Stimulated activated naive B cell treated with anti-CD40 and anti-IgM and Interleukin-4, amounts not matched to agents 10 μg/mL and 1 μg/mL and 100 μg/mL, for 72 hours (primary cell): ENCODE results near the gene TRAPPC5.
"Not testable (repeated sequence)": the region's sequence is repeated elsewhere in the genome, so short reads cannot be mapped to it uniquely, and the experiment has no call there.

ENCODE experiments used
- ATAC-seq, 2 donors: fragments of 150-1000 bp; cut with Tn5 transposase; replicated peaks; 2 replicates each; pipeline ENCODE4 v1.10.0; 2021; ENCODE audit warnings: moderate library complexity in 1 of 2
- DNase-seq: peaks from one replicate; pipeline ENCODE4 v3.0.0; 2021
- H3K27ac Mint-ChIP-seq: one replicate; pipeline ENCODE4 v1.8.0; 2022; ENCODE audit warnings: mild to moderate bottlenecking, mixed read lengths
- H3K27me3 Mint-ChIP-seq, 2 donors: one replicate each; pipeline ENCODE4 v1.8.0; 2022; ENCODE audit warnings: mixed read lengths in 2 of 2
- H3K36me3 Mint-ChIP-seq, 2 donors: one replicate each; pipeline ENCODE4 v1.8.0; 2022; ENCODE audit warnings: mixed read lengths in 2 of 2, mild to moderate bottlenecking in 1 of 2
- H3K4me1 Mint-ChIP-seq, 2 donors: one replicate each; pipeline ENCODE4 v1.8.0; 2022; ENCODE audit warnings: mixed read lengths in 2 of 2, mild to moderate bottlenecking in 1 of 2
- H3K4me3 Mint-ChIP-seq, 2 donors: one replicate each; pipeline ENCODE4 v1.8.0; 2022; ENCODE audit warnings: mild to moderate bottlenecking in 2 of 2, mixed read lengths in 2 of 2, moderate library complexity in 1 of 2
- H3K9me3 Mint-ChIP-seq, 2 donors: one replicate each; pipeline ENCODE4 v1.8.0; 2022; ENCODE audit warnings: mixed read lengths in 2 of 2, mild to moderate bottlenecking in 1 of 2

Gene TRAPPC5

GRCh38 chr19:7641290-7642276, 39.0 kb upstream of the TRAPPC5 start:
- Mint-ChIP-seq H3K27ac (no peak overlapping the region), H3K27me3 (no peaks in the 10 kb centered on the region), H3K9me3 (peaks cover 0 to 2% of the 10 kb centered on the region in 2 donors), H3K4me3 (no peak overlapping the region), H3K4me1 (peaks cover 20 to 34% of the 10 kb centered on the region in 2 donors), H3K36me3 (peaks cover 51 to 59% of the 10 kb centered on the region in 2 donors)
- ATAC-seq, result no peak
- no peak for DNase-seq

GRCh38 chr19:7642295-7643030, 38.2 kb upstream of the TRAPPC5 start:
- Mint-ChIP-seq H3K9me3 (peaks cover 0 to 2% of the 10 kb centered on the region in 2 donors), H3K27ac (no peak overlapping the region), H3K36me3 (peaks cover 50 to 62% of the 10 kb centered on the region in 2 donors), H3K4me1 (peaks cover 18 to 30% of the 10 kb centered on the region in 2 donors), H3K27me3 (no peaks in the 10 kb centered on the region), H3K4me3 (no peak overlapping the region)
- ATAC-seq (no peak), DNase-seq (no peak)

- H3K27me3 Mint-ChIP-seq, result no peaks in the 10 kb centered on the region
- peaks cover 0 to 2% of the 10 kb centered on the region in 2 donors for H3K9me3 Mint-ChIP-seq
- DNase-seq (no peak), ATAC-seq (no peak)
- no peak overlapping the region for H3K27ac Mint-ChIP-seq
- H3K4me1 Mint-ChIP-seq, result peaks cover 18 to 24% of the 10 kb centered on the region in 2 donors
- H3K36me3 Mint-ChIP-seq, result peaks cover 53 to 67% of the 10 kb centered on the region in 2 donors
- no peak overlapping the region for H3K4me3 Mint-ChIP-seq
Measured at GRCh38 chr19:7643031-7643415, 37.6 kb upstream of the TRAPPC5 start.

GRCh38 chr19:7643629-7644549, 36.7 kb upstream of the TRAPPC5 start:
- peaks cover 15 to 17% of the 10 kb centered on the region in 2 donors for H3K4me1 Mint-ChIP-seq
- H3K27ac Mint-ChIP-seq, result not testable (repeated sequence)

GRCh38 chr19:7644550-7644877, 36.1 kb upstream of the TRAPPC5 start:
- Mint-ChIP-seq H3K9me3 (peaks cover 0 to 2% of the 10 kb centered on the region in 2 donors), H3K27ac (no peak overlapping the region), H3K36me3 (peaks cover 52 to 67% of the 10 kb centered on the region in 2 donors), H3K4me1 (peaks cover 9 to 13% of the 10 kb centered on the region in 2 donors), H3K4me3 (no peak overlapping the region), H3K27me3 (no peaks in the 10 kb centered on the region)
- DNase-seq (no peak), ATAC-seq (no peak)

More at GRCh38 chr19:7643629-7644549, 36.7 kb upstream of the TRAPPC5 start:
- H3K4me3 Mint-ChIP-seq, H3K9me3 Mint-ChIP-seq, ATAC-seq, H3K27me3 Mint-ChIP-seq, DNase-seq: not testable (repeated sequence)
- H3K36me3 Mint-ChIP-seq, result peaks cover 55 to 74% of the 10 kb centered on the region in 2 donors

GRCh38 chr19:7645163-7645562, 35.5 kb upstream of the TRAPPC5 start:
- peaks cover 0 to 4% of the 10 kb centered on the region in 2 donors for H3K27me3 Mint-ChIP-seq
- H3K36me3 Mint-ChIP-seq, result peaks cover 45 to 61% of the 10 kb centered on the region in 2 donors
- ATAC-seq, result peak in 1 of 2 donors; percentile 13
- H3K27ac Mint-ChIP-seq, result no peak overlapping the region
- DNase-seq, result no peak
- H3K9me3 Mint-ChIP-seq, result peaks cover 0 to 2% of the 10 kb centered on the region in 2 donors
- no peak overlapping the region for H3K4me3 Mint-ChIP-seq
- H3K4me1 Mint-ChIP-seq, result peaks cover 3 to 6% of the 10 kb centered on the region in 2 donors

- Mint-ChIP-seq H3K27ac (no peak overlapping the region), H3K9me3 (peaks cover 0 to 2% of the 10 kb centered on the region in 2 donors), H3K27me3 (peaks cover 0 to 7% of the 10 kb centered on the region in 2 donors), H3K36me3 (peaks cover 42 to 57% of the 10 kb centered on the region in 2 donors), H3K4me3 (no peak overlapping the region), H3K4me1 (peaks cover 0 to 4% of the 10 kb centered on the region in 2 donors)
- ATAC-seq (no peak), DNase-seq (no peak)
Measured at GRCh38 chr19:7645656-7646425, 34.8 kb upstream of the TRAPPC5 start.

- no peak overlapping the region for H3K27ac Mint-ChIP-seq
- H3K4me3 Mint-ChIP-seq, result no peak overlapping the region
- H3K4me1 Mint-ChIP-seq, result peaks cover 0 to 4% of the 10 kb centered on the region in 2 donors
- H3K27me3 Mint-ChIP-seq, result peaks cover 0 to 7% of the 10 kb centered on the region in 2 donors
- peaks cover 42 to 57% of the 10 kb centered on the region in 2 donors for H3K36me3 Mint-ChIP-seq
- DNase-seq, result no peak
- H3K9me3 Mint-ChIP-seq, result peaks cover 0 to 2% of the 10 kb centered on the region in 2 donors
- ATAC-seq, result no peak
Measured at GRCh38 chr19:7646426-7646700, 34.3 kb upstream of the TRAPPC5 start.

- H3K4me1 Mint-ChIP-seq, result peaks cover 3 to 5% of the 10 kb centered on the region in 2 donors
- H3K9me3 Mint-ChIP-seq, result peaks cover 0 to 2% of the 10 kb centered on the region in 2 donors
- H3K36me3 Mint-ChIP-seq, result peaks cover 39 to 53% of the 10 kb centered on the region in 2 donors
- ATAC-seq (no peak), DNase-seq (no peak)
- no peak overlapping the region for H3K27ac Mint-ChIP-seq
- peaks cover 0 to 7% of the 10 kb centered on the region in 2 donors for H3K27me3 Mint-ChIP-seq
- H3K4me3 Mint-ChIP-seq, result no peak overlapping the region
Measured at GRCh38 chr19:7647156-7647555, 33.5 kb upstream of the TRAPPC5 start.

- DNase-seq (no peak), ATAC-seq (no peak)
- Mint-ChIP-seq H3K4me1 (peaks cover 7 to 8% of the 10 kb centered on the region in 2 donors), H3K4me3 (no peak overlapping the region), H3K27ac (no peak overlapping the region), H3K27me3 (peaks cover 0 to 7% of the 10 kb centered on the region in 2 donors), H3K36me3 (peaks cover 33 to 41% of the 10 kb centered on the region in 2 donors), H3K9me3 (no peaks in the 10 kb centered on the region)
Measured at GRCh38 chr19:7648265-7649014, 32.2 kb upstream of the TRAPPC5 start.

- ATAC-seq (no peak), DNase-seq (no peak)
- H3K27me3 Mint-ChIP-seq, result peaks cover 0 to 7% of the 10 kb centered on the region in 2 donors
- peak overlapping the region; percentile 20 for H3K27ac Mint-ChIP-seq
- no peak overlapping the region for H3K4me3 Mint-ChIP-seq
- peaks cover 18 to 25% of the 10 kb centered on the region in 2 donors for H3K36me3 Mint-ChIP-seq
- H3K9me3 Mint-ChIP-seq, result no peaks in the 10 kb centered on the region
- H3K4me1 Mint-ChIP-seq, result peaks cover 7 to 8% of the 10 kb centered on the region in 2 donors
Measured at GRCh38 chr19:7650148-7650547, 30.5 kb upstream of the TRAPPC5 start.

GRCh38 chr19:7652061-7652641, 28.5 kb upstream of the TRAPPC5 start:
- peaks cover 12 to 14% of the 10 kb centered on the region in 2 donors for H3K36me3 Mint-ChIP-seq
- peak overlapping the region; percentile 78 for H3K4me3 Mint-ChIP-seq
- ATAC-seq, result peak; percentile 84 to 87

More at GRCh38 chr19:7652061-7652641, 28.5 kb upstream of the TRAPPC5 start:
- DNase-seq, result peak; percentile 67
- no peaks in the 10 kb centered on the region for H3K9me3 Mint-ChIP-seq
- H3K27ac Mint-ChIP-seq, result peak overlapping the region; percentile 92
- peaks cover 6 to 10% of the 10 kb centered on the region in 2 donors for H3K4me1 Mint-ChIP-seq
- H3K27me3 Mint-ChIP-seq, result peaks cover 0 to 7% of the 10 kb centered on the region in 2 donors
